GM11168 (cell line): ENCODE results near the gene MACROD2.
"Not testable (repeated sequence)": the region's sequence is repeated elsewhere in the genome, so short reads cannot be mapped to it uniquely, and the experiment has no call there.

Source experiments
- in situ Hi-C: fragments of 300-500 bp; cut with MboI; formaldehyde crosslinking; loops from one replicate; pipeline ENCODE4 v1.12.0; 2022; ENCODE audit warnings: low sequenced_read_pairs; ENCODE audit not compliant: unreplicated experiment

The MACROD2 gene

DNA sequence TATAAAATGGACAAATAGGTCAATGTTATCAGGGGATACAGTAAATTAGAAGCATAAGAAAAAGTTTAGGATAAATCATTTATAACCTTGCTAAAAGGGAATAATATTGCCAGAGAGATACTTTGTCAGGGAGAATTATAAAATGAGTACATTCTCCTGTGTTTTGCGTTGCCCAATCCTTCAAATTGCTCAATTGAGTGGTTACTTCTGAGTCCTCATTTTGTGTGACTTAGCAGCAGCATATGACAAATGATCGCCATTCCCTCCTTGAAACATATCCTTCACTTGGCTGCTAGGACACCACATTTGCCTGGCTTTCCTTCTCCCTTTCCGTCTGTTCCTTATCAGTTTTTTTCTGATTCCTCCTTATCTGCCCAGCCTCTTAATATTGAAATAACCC is 448.8 kb downstream of the MACROD2 start:
- in situ Hi-C loops = no loop called here

GRCh38 chr20:14445310-14445709 is 450.0 kb downstream of the MACROD2 start:
- in situ Hi-C loops = no loop called here

- in situ Hi-C loops = no loop called here
Observed at GRCh38 chr20:14445902-14446301, 450.6 kb downstream of the MACROD2 start.

- in situ Hi-C loops = no loop called here
Observed at GRCh38 chr20:14446446-14446845, 451.1 kb downstream of the MACROD2 start.

- in situ Hi-C loops = no loop called here
Observed at GRCh38 chr20:14449323-14449722, 454.0 kb downstream of the MACROD2 start.

DNA sequence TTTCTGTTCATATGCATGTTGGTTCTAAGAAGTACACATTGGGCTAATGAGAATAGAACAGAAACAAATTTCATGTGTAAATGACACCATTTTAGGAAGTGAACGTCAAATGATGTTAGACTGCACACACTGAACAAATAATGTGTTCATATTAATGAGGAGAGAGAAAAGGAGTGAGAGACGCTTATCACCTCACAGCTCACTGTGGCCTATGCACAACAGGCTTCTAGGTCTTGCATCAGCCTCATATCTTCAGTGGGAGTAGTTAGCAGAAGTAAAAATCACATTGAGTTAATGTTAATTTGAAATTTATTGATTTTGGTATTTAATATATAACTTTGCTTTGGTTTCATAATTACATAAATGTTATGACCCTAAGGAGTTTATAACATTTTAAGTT is 454.9 kb downstream of the MACROD2 start:
- in situ Hi-C loops = no loop called here

DNA sequence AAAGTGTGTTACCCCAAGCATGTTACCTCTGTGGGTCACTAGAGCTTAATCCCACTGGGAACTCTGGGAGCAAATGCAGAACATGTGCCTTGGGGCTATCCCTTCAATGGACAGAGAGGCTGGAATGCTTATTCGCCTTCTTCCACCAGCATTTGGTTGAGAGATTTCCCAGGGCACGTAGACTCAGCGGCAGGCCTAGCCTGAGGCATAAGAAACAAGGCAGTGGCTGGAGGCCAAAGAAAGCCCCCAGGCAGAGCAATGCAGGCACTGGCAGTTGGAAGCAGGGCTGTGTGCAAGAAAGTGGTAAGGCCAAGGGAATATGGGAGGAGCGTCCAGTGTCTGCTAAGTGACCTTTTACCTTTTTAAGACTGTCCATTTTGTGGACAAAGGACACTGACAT is 456.1 kb downstream of the MACROD2 start:
- in situ Hi-C loops = no loop called here

DNA sequence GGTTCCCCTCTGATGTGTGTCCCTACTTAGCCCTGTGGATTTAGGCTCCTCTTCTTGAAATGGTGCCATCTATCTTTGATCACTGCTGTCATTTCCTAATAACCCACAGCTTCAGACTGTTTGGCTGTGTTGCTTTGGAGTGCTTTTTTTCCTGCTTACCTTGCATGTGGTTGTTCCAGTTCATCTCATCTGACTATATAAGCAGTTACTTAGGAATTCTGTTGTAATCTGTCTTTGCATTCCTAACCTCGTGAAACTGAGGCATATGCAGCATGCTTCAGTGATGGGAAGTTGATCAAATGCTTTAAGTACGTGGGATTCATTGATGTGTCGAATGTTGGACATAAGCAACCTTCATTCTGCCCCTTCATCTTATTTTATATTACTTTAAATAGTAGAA is 457.9 kb downstream of the MACROD2 start:
- in situ Hi-C loops = no loop called here

- in situ Hi-C loops = no loop called here
Observed at GRCh38 chr20:14454296-14454695, 459.0 kb downstream of the MACROD2 start.

DNA sequence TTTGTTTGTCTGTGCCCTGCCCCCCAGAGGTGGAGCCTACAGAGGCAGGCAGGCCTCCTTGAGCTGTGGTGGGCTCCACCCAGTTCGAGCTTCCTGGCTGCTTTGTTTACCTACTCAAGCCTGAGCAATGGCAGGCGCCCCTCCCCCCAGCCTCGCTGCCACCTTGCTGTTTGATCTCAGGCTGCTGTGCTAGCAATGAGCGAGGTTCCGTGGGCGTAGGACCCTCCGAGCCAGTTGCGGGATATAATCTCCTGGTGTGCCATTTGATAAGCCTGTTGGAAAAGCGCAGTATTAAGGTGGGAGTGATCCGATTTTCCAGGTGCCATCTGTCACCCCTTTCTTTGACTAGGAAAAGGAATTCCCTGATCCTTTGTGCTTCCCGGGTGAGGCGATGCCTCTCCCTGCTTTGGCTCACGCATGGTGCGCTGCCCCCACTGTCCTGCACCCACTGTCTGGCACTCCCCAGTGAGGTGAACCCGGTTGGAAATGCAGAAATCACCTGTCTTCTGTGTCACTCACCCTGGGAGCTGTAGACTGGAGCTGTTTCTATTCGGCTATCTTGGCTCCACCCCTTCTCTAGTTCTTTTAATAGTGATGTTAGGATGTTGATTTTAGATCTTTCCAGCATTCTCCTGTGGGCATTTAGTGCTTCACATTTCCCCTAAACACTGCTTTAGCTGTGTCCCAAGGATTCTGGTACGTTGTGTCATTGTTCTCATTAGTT is 471.9 kb downstream of the MACROD2 start:
- in situ Hi-C loops = not testable (repeated sequence)

- in situ Hi-C loops = no loop called here
Observed at GRCh38 chr20:14470231-14470899, 475.0 kb downstream of the MACROD2 start.

- in situ Hi-C loops = no loop called here
Observed at GRCh38 chr20:14470977-14471661, 475.8 kb downstream of the MACROD2 start.

DNA sequence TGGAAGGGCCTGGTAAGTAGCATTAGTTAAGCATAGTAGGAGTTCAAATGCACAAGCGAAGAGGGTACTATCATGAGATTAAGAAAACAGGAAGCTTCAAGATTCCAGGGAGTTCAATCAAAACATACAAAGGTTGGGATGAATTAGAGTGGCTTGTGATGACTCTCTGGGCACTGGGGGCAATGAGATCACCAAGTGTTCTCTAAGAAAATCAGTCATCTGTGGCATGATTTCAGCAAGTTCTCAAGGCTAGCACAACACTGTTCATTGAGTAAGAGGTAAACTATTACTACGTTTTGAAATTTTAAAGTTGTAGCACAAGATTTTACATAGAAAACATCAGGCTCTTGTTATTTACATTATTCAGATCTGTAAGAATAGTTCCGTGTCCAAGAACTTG is 481.8 kb downstream of the MACROD2 start:
- in situ Hi-C loops = no loop called here

DNA sequence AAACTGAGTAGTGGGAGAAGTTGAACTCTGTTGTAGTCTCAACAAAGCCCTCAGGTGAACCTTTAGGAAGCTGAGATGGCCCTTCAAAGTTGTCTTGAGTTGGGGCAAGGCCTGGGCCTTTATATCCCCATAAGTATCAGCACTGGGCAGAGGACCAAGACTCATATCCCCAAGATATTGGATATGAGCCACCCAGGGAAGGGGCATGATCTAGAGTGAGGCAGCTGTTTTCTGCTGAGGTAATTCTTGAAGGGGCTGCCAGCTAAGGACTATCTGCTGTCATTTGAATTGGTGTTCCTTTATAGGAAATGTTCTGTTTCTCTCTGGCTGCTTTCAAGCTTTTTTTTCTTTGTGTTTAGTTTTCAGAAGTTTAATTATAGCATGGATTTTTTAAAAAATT is 482.8 kb downstream of the MACROD2 start:
- in situ Hi-C loops = no loop called here

DNA sequence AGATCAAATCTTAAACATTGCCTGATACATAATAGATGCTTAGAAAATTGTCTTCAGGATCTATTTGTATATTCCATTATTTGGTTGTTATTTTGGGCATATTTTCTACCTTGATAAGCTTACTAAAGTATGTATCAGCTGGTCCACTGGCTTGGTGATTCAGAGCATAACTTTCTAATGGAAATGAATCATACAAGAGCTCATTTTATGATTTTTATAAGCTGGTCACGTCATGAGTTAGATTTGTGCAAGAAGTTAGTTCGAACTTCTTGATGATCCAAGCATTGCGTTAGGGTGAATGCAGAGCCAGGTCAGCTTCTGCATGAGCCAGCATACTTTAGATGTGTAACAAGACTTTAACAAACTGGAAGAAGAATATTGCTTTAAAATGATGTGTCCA is 486.5 kb downstream of the MACROD2 start:
- in situ Hi-C loops = no loop called here

DNA sequence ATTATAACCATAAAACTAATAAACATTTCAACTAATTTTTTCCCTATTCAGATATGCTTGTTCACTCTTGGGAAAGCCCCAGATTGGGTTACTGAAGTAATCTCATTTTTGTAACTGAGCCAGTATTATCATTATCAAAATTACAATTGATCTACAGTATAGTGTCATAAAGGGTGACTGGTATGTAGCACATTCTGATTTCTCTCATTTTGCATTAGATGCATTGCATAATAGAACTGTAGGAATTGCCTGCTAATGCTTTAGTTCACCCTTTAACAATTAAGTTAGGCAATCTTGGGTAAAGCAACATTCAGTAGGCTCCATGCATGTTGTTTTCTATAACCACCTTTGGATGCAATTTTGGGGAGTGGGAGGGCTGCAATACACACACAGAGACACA is 492.9 kb downstream of the MACROD2 start:
- in situ Hi-C loops = no loop called here

DNA sequence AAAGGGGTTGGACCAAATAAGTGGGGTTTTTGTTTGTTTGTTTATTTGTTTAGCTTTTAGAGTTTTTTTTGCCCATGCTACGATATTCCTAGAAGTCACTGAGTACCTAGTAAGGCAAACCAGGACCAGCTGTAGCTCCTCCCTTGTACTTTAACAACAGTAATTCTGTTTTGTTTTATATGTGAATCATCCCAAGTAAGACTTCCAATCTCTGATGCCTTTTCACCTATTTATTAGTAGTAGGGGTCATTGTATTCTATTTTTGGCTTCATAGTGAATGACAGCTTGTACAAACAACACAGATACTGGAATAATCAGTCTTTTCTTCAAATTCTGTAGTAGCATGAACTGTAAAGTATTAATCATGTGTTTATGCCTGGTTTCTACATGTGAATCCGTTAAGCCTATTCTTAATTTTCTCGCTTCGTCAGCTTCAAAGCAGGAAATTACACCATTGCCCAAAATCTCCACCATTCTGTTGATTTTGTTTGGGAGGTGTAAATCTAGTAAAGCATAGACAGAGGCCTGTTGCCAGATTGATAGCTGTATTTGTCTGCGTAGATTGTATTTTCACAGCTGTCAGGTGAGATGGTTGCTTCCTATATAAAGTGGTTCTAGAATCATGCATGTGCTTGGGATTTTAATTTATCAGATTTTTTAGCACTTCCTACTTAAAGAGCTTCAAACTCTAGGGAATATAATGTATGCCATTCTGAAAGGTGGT is 493.6 kb downstream of the MACROD2 start:
- in situ Hi-C loops = no loop called here

GRCh38 chr20:14489544-14489943 is 494.2 kb downstream of the MACROD2 start:
- in situ Hi-C loops = no loop called here

DNA sequence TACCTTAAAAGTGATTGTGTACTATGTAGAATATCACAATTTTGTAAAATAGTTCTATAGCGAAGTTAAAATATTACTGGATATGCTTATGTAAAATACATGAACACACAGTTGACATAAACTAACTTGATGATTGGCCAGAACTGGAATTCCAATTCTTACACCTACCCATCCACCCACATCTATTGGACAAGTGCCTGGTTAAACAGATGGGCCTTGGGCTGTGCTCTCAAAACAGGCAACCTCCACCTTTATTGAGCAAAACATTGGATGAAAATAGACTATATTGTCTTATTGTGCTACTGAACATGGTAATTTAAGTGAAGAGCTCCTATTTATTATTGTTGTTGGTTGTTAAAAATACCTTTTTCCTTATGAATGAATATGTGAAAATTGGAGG is 496.1 kb downstream of the MACROD2 start:
- in situ Hi-C loops = no loop called here

DNA sequence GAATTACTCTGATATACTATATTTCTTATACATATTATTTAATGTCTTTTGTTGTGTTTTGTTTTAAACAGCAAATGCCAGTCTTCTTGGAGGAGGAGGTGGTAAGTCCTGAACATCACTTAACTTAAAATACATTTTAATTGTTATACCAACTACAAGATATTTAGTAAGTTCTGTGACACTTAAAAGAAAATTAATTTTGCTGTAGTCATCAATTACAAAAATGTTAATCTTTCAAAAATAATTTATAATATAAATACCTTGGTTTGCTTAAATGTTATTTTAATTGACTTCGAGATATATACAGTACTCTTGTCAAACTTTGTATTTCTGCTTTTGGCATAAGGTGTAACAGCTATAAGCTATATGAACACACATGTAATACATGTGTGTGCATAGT is 498.1 kb downstream of the MACROD2 start:
- in situ Hi-C loops = no loop called here

DNA sequence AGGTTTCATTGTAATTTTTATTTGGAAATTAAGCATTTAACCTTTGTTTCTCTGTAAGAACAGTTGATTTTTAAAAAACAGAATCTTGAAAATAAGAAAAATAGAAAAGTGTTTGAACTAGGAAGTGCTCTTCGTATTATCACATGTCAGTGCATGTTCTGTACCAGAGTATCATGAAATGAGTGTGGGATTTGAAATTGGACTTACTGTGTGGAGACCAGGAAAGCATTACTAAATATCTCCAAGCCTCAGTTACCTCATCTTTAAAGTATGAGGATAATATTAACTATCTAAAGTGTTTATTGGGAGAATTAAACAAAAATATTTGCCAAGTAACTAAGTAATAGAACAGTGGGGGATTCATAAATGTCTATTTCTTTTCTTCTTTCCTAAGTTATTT is 499.0 kb downstream of the MACROD2 start:
- in situ Hi-C loops = no loop called here
